Inferior parietal cortex (tissue), 1 donor: Measurements from ENCODE around the gene CHN1.

Experiments used
- DNase-seq: peaks from one replicate; pipeline ENCODE4 v3.0.0-alpha.2; 2016; ENCODE audit errors: extremely low spot score

Gene CHN1

DNA sequence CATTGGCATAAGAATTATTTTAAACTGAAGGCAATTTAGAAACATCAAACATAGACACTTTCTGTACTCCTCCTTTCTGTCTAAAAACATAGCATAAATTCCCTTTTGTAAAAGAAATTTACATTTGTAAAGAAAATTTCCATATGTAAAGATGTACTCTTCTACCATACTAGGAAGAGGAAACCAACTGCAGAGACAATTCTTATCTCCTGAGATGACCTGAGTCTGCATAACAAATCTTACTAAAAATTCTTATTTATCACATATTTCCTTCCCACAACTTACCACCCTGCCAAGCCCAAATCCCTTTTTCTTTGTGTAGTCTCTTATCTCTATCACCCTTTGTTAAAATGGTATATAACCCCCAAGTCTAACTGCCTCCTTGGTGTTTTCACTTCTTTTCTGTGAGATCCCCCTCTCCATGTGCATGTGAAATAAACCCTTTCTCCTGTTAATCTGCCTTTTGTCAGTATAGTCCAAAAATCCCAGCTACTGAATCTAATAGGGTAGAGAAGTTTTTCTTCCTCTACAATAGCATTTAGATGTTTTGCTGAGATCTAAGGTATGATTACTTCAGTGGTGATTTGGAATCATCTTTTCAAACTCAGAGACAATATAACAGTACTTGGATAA, 81.0 kb downstream of the CHN1 start:
- no peak for DNase-seq

- DNase-seq = no peak
These were observed 85.1 kb downstream of the CHN1 start for GRCh38 chr2:174919947-174920595.

GRCh38 chr2:174918886-174919526, 86.2 kb downstream of the CHN1 start:
- no peak for DNase-seq

GRCh38 chr2:174916270-174916930, 88.8 kb downstream of the CHN1 start:
- no peak for DNase-seq

- no peak for DNase-seq
These were observed 90.1 kb downstream of the CHN1 start for GRCh38 chr2:174914853-174915760.

DNA sequence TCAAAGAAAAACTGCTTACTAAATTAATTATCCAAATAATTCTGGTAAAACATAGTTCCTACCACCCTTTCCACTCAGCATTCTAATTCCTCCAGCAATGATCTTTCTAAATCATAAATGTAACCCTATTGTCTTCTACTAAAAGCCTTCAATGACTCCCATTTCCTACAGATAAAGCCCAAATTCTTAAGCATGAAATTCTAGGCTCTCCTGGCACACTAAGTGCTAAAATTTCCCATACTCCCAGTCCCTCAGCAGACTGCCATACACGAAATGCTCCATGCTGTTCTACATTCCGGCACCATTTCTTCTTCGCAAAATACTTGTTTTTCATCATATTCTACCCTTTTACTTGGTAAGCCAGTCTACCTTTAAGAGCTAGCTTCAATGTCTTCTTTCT, 96.9 kb downstream of the CHN1 start:
- DNase-seq = no peak

GRCh38 chr2:174903264-174903556, 102.0 kb downstream of the CHN1 start:
- DNase-seq = no peak

DNA sequence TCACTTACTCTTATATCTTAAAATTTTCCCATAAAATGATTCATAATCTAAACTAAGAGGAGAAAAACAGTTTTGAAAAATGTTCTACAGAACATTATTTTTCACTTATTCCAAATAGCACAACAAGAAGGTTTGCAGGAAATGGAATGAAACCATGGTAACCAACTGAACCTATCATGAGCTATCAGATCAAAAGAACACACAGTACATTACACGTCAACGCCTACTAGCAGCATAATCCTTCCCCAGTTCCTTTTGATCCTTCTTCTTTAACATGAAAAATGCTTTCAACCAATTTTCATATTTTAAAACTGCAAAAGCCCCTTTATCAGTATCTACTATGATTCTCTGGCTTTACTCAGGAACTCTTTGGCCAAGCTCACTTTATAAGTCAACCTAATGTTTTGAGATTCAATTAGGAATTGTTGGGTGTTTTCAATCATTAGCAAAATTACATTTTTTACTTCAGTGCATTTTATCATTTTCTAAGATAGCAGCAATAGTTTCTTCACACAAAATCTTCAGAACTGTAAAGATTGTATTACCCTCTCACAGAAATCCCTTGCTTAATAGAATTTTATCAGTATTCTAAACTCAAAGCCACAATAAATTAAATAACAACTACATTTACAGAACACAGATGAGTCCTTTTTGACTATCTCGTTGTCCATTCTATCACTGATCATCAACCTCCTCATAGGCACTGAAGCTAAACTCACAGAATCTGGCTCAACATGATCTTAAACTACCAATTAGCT, 102.5 kb downstream of the CHN1 start:
- no peak for DNase-seq

DNA sequence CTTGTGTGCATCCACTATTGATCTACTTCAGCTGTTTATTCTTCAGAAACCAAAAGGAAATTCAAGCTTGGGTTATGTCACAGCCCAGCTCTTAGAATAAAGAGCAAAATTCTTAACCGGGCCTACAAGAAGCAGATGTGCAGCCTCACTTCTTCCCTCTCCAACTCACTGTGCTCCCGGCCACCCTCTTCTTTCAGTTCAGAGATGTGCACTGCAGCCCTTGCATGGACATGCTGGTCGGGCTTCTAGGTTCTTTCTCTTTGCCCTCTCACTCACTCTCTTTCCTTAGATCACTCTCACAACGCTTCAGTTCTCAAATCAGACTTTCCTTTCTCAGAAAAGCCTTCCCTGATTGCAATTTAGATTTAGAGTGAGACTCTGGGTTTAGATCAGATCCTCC, 104.1 kb downstream of the CHN1 start:
- no peak for DNase-seq

DNA sequence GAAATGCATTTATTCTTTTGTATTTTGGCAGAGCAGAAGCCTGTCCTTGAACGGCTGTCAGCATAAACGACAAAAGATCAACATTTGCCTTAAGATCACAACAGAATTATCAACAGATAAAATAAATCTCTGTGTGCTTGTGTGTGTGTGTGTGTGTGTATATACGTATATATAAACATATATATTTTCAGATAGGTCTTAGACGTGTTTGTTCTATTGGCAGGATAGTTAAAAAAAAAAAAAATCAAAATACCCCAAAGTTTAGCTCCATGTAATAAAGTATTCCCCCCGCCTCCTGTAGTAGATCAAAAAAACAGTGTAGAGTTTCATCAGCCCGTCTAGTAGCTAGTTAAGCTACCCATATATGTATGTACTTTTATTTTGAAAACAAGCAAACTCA, 107.9 kb downstream of the CHN1 start:
- DNase-seq = no peak

DNA sequence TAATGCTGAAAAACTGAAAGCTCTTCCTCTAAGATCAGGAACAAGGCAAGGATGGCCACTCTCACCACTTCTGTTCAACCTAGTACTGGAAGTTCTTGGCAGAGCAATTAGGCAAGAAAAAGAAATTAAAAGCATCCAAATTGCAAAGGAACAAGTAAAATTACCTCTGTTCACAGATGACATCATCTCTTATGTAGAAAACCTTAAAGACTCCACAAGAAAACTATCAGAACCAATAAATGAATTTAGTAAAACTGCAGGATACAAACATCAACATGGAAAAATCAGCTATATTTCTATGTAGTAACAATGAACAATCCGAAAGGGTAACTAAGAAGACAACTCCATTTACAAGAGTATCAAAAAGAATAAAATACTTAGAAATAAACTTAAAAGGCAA, 112.2 kb downstream of the CHN1 start:
- no peak for DNase-seq

DNA sequence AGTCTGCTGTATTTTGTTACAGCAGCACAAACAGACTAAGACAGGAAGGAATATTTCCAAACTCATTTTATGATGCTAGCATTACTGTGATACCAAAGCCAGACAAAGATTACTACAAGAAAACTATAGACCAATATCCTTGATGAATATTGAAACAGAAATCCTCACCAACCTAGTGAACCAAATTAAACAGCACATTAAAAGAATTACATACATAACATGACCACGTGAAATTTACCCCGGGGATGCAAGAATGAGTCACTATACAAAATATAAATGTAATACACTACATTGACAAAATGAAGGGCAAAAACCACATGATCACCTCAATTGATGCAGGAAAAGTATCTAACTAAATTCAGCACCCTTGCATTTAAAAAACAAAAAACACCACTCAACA, 112.6 kb downstream of the CHN1 start:
- no peak for DNase-seq

DNA sequence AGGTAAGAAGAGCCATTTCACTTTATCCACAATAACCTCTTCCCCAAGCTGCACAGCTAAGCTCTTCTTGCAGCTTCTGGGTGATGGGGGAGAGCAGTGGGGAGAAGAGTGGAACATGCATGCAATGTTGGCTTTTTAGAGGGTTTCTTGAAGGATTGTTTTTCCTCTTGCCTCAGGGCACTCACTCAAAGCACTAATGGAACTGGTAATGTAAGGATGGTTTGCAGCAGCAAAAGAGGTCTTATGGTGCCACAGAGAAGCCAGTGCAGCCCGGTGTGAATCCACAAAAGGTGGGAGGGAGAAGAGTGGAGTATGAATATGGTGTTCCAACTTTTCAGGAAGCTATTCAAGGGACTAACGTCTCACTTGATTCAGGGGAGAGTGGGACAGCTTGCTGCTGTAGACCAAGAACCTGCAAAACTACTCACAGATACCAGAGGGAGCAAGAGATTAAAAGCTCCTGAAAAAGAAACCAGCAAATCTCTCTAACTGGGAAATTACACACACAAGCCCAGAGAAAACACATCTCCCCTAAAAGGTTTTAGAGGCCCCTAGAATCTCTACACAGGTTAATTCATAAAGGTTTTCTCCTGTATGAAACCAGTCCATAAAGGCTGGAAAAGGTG, 116.4 kb downstream of the CHN1 start:
- no peak for DNase-seq

DNA sequence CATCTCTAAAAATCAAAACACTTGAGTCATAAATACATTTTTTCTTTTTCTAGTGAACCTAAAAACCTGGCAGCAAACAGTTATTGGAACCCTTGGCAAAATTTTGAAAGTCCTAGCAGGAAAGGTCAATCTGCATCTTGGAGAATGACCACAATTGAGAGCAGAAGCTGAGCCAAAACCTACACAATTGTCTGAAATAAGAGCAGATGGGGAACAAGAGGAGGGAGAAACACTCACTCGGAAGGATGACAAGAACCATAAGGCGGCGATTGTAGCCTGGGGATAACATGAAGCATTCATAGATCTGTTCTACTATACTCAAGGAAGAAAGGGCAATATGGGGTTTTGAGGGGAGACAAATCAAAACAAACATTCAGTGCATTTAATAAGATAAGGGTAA, 117.0 kb downstream of the CHN1 start:
- DNase-seq = no peak

DNA sequence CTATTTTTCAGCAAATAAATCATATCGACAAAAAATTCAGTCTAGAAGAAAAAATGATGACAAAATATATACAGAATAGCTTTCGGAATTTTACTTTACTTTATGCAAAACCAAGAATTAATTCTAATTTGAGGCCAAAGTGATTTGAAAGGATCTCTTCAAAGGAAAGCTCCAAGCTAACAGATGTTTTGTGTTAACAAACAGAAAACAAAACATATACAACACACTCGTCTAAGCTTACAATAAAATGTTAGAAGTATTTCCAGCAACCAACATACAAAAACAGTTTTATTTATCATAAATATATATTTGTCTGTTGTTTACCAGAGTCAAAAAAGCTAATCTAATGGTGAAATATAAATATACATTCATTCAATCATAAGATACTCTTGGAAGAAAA, 122.8 kb downstream of the CHN1 start:
- DNase-seq = no peak

GRCh38 chr2:174881678-174882077, 123.5 kb downstream of the CHN1 start:
- no peak for DNase-seq

DNA sequence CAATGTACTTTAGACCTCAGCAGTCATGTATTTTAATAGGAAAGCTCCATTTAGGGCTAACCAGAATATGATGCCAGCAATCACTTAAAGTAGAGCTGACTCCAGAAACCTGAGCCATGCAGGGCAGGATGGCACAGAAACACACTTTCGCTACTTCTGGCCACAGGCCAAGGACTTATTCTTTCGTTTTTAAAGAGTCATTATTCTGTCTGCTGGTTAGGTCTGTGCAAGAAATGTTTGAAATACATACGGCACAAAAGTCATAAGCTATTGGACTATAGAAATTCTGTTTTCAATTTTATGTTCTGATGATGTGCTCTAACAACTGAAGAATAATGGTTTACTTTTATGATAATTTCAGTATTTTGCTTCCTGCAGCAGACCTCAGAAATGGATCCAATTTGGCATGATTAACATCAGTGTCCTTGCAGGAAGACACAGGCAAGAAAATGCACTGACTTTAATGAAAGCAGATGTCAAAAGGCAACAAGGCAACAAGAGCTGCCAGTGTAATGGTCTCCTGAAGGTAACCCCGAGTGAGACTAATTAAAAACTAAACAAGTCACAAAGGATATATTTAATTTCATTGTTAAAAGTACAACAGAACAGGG, 126.5 kb downstream of the CHN1 start:
- no peak for DNase-seq

- DNase-seq = no peak
These were observed 127.4 kb downstream of the CHN1 start for GRCh38 chr2:174877751-174878150.

DNA sequence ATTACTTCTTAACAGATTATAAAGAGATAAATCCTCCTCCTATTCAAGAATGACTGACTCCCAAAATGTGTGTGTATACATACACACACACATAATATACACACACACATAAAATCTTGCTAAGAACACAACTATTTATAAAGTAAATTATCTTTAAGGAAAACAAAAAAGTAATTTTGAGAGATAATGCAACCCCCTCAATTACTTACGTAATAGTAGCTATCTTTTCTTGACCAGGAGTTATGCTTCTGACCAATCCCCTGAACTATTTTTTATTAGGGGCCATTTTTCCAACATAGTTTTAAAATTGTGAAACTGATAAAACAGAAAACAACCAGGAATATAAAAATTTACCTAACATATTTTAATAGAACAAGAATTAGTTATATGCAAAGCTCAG, 127.9 kb downstream of the CHN1 start:
- no peak for DNase-seq

DNA sequence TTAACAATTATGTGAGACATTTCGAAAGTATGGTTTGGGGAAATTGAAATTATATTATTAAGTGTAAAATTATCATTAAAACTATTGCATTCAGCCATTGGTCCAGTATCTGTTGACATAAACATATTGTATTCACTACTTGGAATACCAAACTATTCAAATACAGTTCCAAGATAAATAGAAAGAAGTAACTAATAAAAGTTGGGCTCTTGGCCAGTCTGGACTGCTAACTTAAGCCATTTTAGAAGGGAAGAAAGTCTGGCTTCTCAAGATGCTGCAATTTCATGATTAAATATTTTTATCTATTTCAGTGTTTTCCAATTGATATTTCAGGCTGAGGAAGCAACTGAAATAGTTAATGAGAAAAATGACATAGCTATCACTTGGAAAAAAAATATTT, 131.1 kb downstream of the CHN1 start:
- DNase-seq = no peak
